HG02870 (cell line): ENCODE data around the gene MS4A6E.
A peak's percentile ranks its signal among the peaks of the same experiment; 100 is the strongest.

Experiments used
- ATAC-seq: cut with Tn5 transposase; IDR thresholded peaks from one replicate; pipeline ENCODE4 v1.9.1; 2021; ENCODE audit warnings: mild to moderate bottlenecking, moderate library complexity; ENCODE audit not compliant: unreplicated experiment

Gene MS4A6E

DNA sequence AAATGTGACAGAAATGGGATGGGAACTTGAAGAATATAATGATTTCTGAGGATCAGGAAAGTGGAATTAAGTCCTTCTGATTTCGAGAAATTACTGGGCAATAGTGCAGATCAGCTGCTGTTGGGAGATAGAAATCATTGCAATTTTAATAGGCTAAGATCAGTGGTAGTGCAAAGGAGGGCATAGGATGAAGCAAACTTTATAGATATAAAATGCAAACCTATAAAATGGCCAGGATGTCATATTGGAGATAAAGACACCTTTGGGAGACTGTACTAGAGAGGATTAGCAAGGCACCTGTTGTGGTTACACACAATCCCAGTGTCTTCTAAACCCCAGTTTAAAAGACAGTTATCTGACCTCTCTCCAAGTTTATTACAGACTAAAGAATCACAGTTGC lies 44.8 kb downstream of the MS4A6E start:
- ATAC-seq: no peak

DNA sequence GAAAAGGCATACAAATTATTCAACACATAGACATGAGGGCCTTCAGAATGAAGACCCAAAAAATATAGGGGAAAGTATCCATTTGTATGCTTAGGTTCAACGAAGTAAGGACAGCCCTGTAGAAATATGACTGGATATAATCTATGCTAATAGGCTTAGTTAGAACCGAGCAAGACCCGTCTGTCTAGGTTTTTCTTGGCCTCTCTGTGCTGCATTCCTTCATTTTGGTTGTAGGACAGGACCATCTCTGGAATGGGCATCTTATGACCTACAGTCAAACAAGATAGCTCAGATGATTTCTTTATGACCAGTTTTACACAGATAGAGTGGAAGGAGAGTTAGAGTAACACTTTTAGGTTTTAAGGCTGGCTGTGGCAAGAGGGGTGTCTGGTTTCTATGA lies 45.7 kb downstream of the MS4A6E start:
- ATAC-seq: no peak

DNA sequence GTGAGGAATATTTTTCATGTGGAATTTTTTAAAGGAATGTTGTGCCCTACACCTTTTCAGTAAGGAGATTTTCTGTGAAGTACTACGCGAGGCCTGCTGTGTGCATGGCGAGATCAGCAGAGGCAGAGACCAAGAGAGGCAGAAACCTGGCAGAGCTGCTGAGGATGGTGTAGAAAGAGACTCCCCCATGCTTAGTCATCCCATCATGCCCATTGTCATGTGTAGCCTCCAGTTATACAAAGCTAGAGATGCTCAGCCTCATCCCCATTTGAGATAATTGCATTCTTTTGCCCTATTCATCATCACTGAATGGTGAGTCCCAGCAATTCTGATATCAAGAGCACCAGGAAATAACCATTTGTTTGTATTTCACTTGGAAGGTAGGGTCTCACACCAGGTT lies 48.3 kb downstream of the MS4A6E start:
- ATAC-seq: no peak

GRCh38 chr11:60376601-60377000 lies 49.5 kb downstream of the MS4A6E start:
- no peak for ATAC-seq

- peak; percentile 47 for ATAC-seq
Observed at GRCh38 chr11:60377401-60378136, 50.5 kb downstream of the MS4A6E start.

DNA sequence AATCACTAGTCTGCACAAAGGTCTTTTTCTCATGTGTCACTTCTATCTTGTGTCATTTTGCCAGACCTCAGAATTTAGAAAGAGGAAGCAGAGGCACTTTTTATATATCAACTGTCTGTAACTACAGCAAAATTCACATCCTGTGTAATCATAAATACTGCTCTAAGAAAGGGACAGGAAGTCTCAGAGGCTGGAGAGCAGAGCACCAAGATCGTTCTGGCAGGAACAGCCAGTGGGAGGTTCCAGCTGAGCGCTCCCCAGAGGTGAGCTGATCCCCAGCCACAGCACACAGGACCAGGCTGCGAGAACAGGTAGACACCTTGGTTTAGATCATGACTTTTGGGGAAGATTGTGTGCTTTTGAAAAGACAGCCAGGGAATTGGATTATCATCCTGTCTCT lies 51.3 kb downstream of the MS4A6E start, which contains the start of gene MS4A7:
MS4A7 (plus strand) TSS at position 179 of the 400 bp plus-strand sequence. CDS start 4,610 bp downstream, outside the sequence.
- peak; percentile 85 for ATAC-seq

GRCh38 chr11:60389279-60389910 lies 62.3 kb downstream of the MS4A6E start:
- peak; percentile 92 for ATAC-seq

DNA sequence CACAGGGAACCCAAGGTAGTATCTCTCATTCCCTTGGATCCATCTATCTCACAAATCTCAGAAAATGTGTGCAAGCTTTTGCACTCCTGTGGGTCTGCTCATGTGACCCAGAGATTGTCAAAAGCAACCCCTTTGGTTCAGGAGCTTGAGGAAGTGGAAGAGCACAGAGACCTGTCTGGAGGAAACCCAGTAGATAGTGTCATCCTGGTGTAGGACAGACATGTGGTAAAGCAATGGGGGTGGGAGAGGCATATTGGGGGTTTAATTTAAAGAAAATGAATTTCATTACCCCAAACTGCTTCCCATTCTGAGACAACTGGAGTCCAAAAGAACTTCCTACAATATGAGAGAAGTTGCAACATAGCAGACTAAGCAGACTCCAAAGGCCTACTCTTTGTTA lies 63.4 kb downstream of the MS4A6E start:
- ATAC-seq: no peak
